ENCODE data around the gene FXR2.

FXR2 gene

GRCh38 chr17:7651665-7652387 lies 37.1 kb upstream of the FXR2 start:
- no peak for DNase-seq

GRCh38 chr17:7651097-7651664 lies 36.5 kb upstream of the FXR2 start:
- no peak for TF ChIP-seq CTCF (IDR thresholded peaks at IDR 0.05; ENCODE audit: low read depth, low read length, missing control alignments)
- peaks cover 28% of the 10 kb centered on the region for H3K27me3 ChIP-seq (replicated peaks)
- in situ Hi-C loops (cut with HindIII; ENCODE audit: low pct_ligation_motif_present, low sequenced_read_pairs), result no loop called here
- no peaks in the 10 kb centered on the region for H3K36me3 ChIP-seq (replicated peaks)
- no peak for DNase-seq
- no peak overlapping the region for H3K27ac ChIP-seq
- H3K4me3 ChIP-seq (ENCODE audit: low read depth, low read length), result peak overlapping the region; percentile 17

More at GRCh38 chr17:7651665-7652387, 37.1 kb upstream of the FXR2 start:
- in situ Hi-C loops (cut with HindIII; ENCODE audit: low pct_ligation_motif_present, low sequenced_read_pairs), result no loop called here
- peaks cover 28% of the 10 kb centered on the region for H3K27me3 ChIP-seq (replicated peaks)
- H3K36me3 ChIP-seq (replicated peaks), result no peaks in the 10 kb centered on the region
- no peak for TF ChIP-seq CTCF (IDR thresholded peaks at IDR 0.05; ENCODE audit: low read depth, low read length, missing control alignments)
- no peak overlapping the region for H3K27ac ChIP-seq
- H3K4me3 ChIP-seq (ENCODE audit: low read depth, low read length), result no peak overlapping the region

GRCh38 chr17:7650509-7651096 lies 35.9 kb upstream of the FXR2 start, which contains the start of gene ATP1B2:
Gene ATP1B2, plus strand, starts transcription at chr17:7650926. Its CDS starts 593 bp downstream, at chr17:7651519.
- H3K36me3 ChIP-seq (replicated peaks), result no peaks in the 10 kb centered on the region
- peak; percentile 16 for DNase-seq
- in situ Hi-C loops (cut with HindIII; ENCODE audit: low pct_ligation_motif_present, low sequenced_read_pairs), result no loop called here
- peak within 1 kb of the TSS; percentile 32 for H3K4me3 ChIP-seq (ENCODE audit: low read depth, low read length)
- TF ChIP-seq CTCF (IDR thresholded peaks at IDR 0.05; ENCODE audit: low read depth, low read length, missing control alignments), result no peak
- H3K27ac ChIP-seq, result no peak within 1 kb of the TSS
- peaks cover 28% of the 10 kb centered on the region for H3K27me3 ChIP-seq (replicated peaks)

GRCh38 chr17:7647018-7647417 lies 32.3 kb upstream of the FXR2 start:
- Histone ChIP-seq H3K27me3 (replicated peaks) (peaks cover 12% of the 10 kb centered on the region), H3K4me3 (ENCODE audit: low read depth, low read length) (no peak overlapping the region), H3K36me3 (replicated peaks) (no peaks in the 10 kb centered on the region), H3K27ac (no peak overlapping the region)
- no peak for DNase-seq
- in situ Hi-C loops (cut with HindIII; ENCODE audit: low pct_ligation_motif_present, low sequenced_read_pairs), result no loop called here
- no peak for TF ChIP-seq CTCF (IDR thresholded peaks at IDR 0.05; ENCODE audit: low read depth, low read length, missing control alignments)

GRCh38 chr17:7646457-7646856 lies 31.8 kb upstream of the FXR2 start:
- DNase-seq, result no peak
- H3K27ac ChIP-seq, result no peak overlapping the region
- in situ Hi-C loops (cut with HindIII; ENCODE audit: low pct_ligation_motif_present, low sequenced_read_pairs), result no loop called here
- peaks cover 6% of the 10 kb centered on the region for H3K27me3 ChIP-seq (replicated peaks)
- no peak overlapping the region for H3K4me3 ChIP-seq (ENCODE audit: low read depth, low read length)
- no peaks in the 10 kb centered on the region for H3K36me3 ChIP-seq (replicated peaks)
- TF ChIP-seq CTCF (IDR thresholded peaks at IDR 0.05; ENCODE audit: low read depth, low read length, missing control alignments), result no peak
